ENCODE measurements around the gene ALG3. TPM values are rescaled to one million over a fixed set of nuclear protein-coding genes. Genes with fewer than 3 reads are reported as not detected.
A peak's percentile ranks its signal among the peaks of the same experiment; 100 is the strongest.

ALG3 gene
- total RNA-seq, 1 donor from 2014 or later = 36.9 TPM

DNA sequence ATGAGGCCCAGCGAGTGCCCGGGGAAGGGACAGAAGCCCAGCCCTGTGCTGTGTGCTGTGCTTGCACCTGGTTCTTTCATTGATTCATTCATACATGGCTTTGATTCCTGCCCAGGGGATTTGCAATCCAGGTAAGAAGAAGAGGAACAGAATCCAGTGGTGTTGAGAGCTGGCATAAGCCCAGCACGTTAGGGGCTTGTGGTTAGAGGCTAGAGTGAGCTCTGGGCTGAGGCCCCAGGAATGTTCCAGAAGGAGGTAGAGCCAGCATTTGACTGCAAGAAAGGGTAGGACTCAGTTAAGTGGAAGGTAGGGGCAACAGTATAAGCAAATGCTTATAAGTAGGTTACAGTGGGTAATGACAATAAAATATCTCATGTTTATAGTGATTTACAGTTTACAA, 17.1 kb downstream of the ALG3 start:
- Histone ChIP-seq H3K27me3 (ENCODE audit: control insufficient read depth, insufficient read depth, low read length) (peaks cover 36% of the 10 kb centered on the region), H3K4me3 (ENCODE audit: low read depth, low read length) (no peak overlapping the region), H3K36me3 (ENCODE audit: control insufficient read depth, insufficient read depth, low read length) (no peaks in the 10 kb centered on the region)
- TF ChIP-seq, protein P1, sequence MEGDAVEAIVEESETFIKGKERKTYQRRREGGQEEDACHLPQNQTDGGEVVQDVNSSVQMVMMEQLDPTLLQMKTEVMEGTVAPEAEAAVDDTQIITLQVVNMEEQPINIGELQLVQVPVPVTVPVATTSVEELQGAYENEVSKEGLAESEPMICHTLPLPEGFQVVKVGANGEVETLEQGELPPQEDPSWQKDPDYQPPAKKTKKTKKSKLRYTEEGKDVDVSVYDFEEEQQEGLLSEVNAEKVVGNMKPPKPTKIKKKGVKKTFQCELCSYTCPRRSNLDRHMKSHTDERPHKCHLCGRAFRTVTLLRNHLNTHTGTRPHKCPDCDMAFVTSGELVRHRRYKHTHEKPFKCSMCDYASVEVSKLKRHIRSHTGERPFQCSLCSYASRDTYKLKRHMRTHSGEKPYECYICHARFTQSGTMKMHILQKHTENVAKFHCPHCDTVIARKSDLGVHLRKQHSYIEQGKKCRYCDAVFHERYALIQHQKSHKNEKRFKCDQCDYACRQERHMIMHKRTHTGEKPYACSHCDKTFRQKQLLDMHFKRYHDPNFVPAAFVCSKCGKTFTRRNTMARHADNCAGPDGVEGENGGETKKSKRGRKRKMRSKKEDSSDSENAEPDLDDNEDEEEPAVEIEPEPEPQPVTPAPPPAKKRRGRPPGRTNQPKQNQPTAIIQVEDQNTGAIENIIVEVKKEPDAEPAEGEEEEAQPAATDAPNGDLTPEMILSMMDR (IDR thresholded peaks at IDR 0.05; ENCODE audit: insufficient read depth, low read length, severe bottlenecking) = no peak
- DNase-seq (ENCODE audit: low read depth) = no peak
- FAIRE-seq = no peak

DNA sequence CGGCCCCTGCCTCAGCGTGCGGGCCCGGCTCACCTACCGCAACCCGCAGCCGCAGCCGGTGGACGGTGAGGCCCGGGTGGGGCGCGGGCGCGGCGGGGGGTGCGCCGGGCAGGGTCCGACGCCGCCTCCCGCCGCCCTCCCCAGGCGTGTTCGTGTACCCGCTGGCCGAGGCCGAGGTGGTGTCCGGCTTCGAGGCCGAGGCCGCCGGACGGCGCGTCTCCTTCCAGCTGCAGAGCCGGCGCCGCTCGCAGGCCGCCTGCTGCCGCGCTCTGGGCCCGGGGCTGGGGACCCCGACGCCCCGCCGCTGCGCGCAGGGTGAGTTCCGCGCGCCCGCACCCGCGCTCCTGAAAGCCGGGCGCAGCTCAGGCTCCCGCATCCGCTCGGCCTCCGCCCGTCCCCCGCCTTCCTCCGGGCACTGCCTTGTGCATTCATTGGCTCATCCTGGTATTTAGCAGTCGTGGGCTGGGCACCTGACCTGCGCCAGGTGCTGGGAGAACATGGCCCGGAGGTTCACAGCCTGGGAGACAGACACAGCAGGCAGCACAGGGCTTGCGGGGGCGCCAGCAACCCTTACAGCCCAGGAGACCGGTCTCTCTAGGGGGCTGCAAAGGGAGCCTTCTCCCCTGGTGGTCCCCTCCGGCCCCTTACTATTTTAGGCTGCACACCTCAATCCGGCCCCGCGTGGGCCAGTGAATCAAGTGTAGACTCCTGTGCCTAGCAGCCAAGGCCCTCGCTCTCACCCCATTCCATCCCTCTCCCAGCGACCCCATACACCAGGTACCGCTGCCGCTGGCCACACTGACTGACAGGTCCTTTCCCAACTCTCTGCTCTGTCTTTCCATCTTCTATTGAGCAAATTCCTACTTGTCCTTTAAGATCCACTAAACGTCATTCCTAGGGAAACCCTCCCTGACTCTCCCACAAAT, 17.9 kb downstream of the ALG3 start:
- Histone ChIP-seq H3K27me3 (ENCODE audit: control insufficient read depth, insufficient read depth, low read length) (peaks cover 36% of the 10 kb centered on the region), H3K4me3 (ENCODE audit: low read depth, low read length) (no peak overlapping the region), H3K36me3 (ENCODE audit: control insufficient read depth, insufficient read depth, low read length) (no peaks in the 10 kb centered on the region)
- TF ChIP-seq, protein P1 (IDR thresholded peaks at IDR 0.05; ENCODE audit: insufficient read depth, low read length, severe bottlenecking) = no peak
- no peak for FAIRE-seq
- DNase-seq (ENCODE audit: low read depth) = peak; percentile 32

DNA sequence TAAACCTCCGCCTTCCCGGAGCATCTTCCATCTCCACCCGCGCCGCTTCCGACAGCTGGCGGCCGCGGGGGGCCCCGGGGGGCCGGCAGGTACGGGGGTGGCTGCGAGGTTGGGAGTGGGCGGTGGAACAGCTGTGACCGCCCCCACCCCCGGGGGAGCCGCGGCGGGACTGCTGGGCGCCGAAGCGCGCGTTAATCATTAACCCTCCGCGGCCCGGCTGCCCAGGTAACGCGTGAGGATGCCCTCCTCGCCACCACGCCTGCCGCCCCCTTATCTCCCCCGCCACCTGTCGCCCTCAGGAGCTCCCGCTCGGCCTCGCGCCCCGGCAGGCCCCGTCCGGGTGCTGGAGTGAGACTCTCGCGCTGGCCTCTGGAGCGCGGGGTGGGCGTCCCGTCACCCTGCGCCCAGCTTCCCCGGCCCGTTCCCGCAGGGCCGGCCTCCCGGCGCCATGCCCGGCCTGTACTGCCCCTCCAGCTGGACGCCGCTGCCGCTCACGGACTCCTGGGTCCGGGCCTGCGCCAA, 18.6 kb downstream of the ALG3 start:
- H3K36me3 ChIP-seq (ENCODE audit: control insufficient read depth, insufficient read depth, low read length) = no peaks in the 10 kb centered on the region
- FAIRE-seq (no peak), DNase-seq (ENCODE audit: low read depth) (no peak)
- TF ChIP-seq, protein P1 (IDR thresholded peaks at IDR 0.05; ENCODE audit: insufficient read depth, low read length, severe bottlenecking) = no peak
- no peak overlapping the region for H3K4me3 ChIP-seq (ENCODE audit: low read depth, low read length)
- H3K27me3 ChIP-seq (ENCODE audit: control insufficient read depth, insufficient read depth, low read length) = peaks cover 36% of the 10 kb centered on the region

DNA sequence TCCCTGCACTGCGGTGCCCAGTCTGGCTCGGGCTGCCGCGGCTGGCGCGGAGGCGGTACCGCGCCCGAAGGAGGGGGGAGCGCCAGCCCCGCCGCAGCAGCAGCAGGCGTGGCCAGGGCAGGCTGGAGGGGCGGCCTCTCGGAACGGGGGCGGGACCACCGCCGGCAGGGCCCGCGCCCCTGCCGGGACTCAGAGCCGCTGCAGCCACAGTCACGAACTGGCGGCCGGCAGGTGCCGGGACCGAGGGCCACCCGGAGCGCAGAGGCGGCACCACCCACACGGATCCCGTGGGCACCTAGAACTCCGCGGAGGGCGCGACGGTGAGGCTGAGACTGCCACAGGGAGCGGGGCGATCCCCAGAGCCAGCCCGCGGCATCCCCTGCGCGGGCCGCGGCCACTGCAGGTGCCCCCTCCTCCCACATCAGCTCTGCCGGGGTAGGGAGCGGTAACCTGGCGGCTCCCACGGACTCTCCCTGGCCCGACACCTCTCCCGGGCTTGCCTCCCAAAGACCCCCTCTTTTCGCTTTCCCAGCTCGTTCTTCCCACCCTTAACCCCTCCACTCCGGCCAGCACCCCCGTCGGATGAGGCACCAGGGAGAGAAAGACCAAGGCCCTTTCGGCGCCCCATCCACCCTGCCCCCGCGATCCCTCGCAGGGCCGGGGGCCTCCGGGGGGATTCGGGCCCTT, 19.2 kb downstream of the ALG3 start, which contains the start of gene VWA5B2:
VWA5B2 (plus strand) TSS at position 192 of the 687 bp plus-strand sequence. CDS start 944 bp downstream, outside the sequence.
- FAIRE-seq (no peak), DNase-seq (ENCODE audit: low read depth) (peak; percentile 8)
- Histone ChIP-seq H3K27me3 (ENCODE audit: control insufficient read depth, insufficient read depth, low read length) (peaks cover 36% of the 10 kb centered on the region), H3K36me3 (ENCODE audit: control insufficient read depth, insufficient read depth, low read length) (no peaks in the 10 kb centered on the region), H3K4me3 (ENCODE audit: low read depth, low read length) (no peak within 1 kb of the TSS)
- TF ChIP-seq, protein P1 (IDR thresholded peaks at IDR 0.05; ENCODE audit: insufficient read depth, low read length, severe bottlenecking) = no peak

DNA sequence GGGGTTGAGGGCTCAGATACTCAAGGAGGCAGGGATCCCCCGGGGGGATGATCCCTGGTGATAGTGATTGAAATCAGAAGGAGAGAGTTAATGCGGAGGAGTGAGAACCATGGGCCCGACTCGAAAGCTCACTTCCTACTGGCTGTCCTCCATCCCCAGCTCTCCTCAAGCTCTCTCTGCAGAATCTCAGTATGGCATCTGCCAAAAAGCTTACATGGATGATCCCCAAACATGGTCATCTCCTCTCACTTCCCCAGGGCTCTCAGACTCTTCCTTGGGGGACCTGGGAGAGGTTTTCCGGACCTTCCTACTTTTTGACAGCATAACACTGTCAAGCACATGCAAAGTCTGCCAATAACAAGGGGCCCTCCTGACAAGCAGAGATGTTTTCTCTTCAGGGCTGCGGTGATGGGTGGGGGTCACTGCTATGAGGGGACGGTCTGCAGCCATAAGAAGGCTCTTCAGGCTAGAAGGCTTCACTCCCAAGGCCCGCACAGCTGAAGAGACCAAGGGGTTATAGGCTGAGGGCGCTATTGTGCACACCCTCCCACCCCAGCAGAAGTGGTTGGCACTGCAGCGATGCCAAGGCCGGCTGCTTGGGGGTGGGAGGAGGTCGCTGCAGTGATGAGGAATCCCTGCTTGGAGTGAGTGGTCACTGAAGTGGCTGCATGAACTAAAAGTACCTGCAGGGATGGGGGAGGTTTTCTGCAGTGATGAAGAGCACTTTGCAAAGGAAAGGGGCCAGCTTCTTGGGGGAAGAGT, 20.2 kb downstream of the ALG3 start:
- Histone ChIP-seq H3K36me3 (ENCODE audit: control insufficient read depth, insufficient read depth, low read length) (no peaks in the 10 kb centered on the region), H3K4me3 (ENCODE audit: low read depth, low read length) (no peak overlapping the region), H3K27me3 (ENCODE audit: control insufficient read depth, insufficient read depth, low read length) (peaks cover 36% of the 10 kb centered on the region)
- FAIRE-seq (peak; percentile 77), DNase-seq (ENCODE audit: low read depth) (no peak)
- TF ChIP-seq, protein P1 (IDR thresholded peaks at IDR 0.05; ENCODE audit: insufficient read depth, low read length, severe bottlenecking) = no peak

Measured in bronchial epithelial cell (primary cell).